Middle frontal gyrus (tissue), 1 donor: ENCODE results near the gene RANBP9.

Experiments used
- DNase-seq: peaks from one replicate; pipeline ENCODE4 v3.0.0-alpha.2; 2015; ENCODE audit warnings: low spot score; ENCODE audit errors: extremely low spot score

The RANBP9 gene

DNA sequence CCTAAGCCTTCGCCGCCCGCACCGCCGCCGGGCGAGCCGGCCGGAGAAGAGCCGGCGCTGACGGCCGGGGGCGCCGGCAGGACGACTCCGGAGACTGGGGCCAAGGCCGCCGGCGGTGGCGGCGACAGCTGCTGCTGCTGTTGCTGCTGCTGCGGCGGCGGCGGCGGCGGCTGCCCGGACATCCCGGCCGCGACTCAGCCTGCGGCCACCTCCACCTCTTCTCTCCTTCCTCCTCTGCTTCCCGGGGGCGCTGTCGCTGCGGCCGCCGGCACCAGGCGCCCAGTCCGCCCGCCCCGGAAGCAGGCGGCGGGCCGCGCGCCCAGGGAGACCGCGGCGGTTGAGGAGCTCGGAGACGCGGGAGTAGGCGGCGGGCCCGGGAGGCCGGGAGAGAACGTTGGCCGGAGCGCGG lies 307 bp downstream of the RANBP9 start:
- DNase-seq: no peak

- DNase-seq: no peak
These were observed 897 bp downstream of the RANBP9 start for GRCh38 chr6:13710552-13711323.

GRCh38 chr6:13709689-13710551 lies 1.7 kb downstream of the RANBP9 start:
- no peak for DNase-seq

GRCh38 chr6:13708736-13709135 lies 2.9 kb downstream of the RANBP9 start:
- DNase-seq: no peak

DNA sequence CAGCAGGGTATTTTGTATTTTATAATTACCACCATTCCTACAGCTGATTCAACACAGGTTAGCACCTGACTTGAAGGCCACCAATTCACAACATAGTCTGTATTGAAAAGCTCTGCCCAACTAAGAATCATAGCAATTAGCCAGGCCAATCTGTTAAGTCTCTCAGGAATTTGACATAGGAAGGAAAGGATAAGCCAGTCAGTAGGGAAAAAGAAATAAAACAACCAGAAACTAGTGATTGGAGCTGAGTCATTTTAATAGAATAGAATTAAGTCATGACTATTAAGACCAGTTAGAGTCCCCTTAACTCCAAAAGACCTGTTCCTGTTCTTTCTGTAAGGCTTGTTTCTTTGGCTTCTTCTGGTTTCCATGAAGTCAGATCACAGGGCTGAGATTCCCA lies 8.1 kb downstream of the RANBP9 start:
- no peak for DNase-seq

DNA sequence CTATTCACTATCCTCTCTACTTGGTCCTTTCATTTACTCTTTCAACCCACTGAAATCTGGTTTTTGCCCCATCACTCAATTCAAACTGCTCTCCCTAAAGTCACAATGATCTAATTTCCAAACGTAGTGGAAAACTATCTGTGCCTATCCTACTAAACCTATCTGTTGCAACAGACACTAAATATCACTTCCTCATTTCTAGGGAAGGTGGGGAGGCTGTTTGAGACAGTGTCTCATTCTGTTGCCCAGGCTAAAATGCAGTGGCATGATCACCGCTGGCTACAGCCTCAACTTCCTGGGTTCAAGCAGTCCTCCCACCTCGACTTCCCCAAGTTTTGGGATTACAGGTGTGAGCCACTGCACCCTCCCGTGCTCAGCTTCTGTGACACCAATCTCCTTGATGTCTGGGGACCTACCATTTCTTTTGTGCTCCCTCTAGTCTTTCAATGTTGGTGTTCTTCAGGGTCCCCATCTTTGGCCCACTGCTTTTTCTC lies 8.8 kb downstream of the RANBP9 start:
- DNase-seq: no peak

DNA sequence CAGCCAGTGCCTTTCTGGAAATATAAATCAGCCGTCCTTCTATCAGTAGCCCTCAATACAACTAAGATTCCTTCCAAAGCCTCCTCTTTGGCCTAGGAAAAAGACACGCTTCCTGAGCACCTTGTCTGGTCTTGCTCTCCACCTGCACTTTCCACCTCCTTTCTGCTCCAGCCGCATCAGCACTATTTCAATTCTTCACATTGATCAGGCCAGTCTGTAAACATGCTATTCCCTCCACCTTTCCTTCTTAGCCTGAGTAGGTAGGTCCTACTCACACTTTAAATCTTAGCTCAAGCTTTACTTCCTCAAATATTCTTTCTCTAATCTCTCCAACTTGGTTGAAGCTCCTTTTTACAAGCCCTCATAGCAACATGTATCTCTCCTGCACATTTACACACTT lies 11.4 kb downstream of the RANBP9 start:
- DNase-seq: no peak

DNA sequence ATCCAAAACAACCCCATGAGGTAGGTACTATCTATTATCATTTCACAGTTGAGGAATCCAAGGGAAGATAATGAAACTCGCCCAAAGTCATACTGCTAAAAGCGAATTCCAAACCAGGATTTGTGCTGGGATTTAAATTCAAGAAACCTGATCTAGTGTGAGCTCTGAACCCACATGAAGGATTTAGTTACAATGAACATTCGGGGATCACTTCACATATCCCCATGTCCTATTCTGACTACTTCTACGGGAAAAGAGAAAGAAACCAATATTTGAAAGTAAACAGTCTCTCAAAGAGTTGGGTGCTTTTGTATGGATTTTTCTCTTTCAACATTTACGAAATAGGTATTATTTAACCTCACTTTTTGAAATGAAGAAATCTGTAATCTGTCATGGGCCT lies 12.9 kb downstream of the RANBP9 start:
- DNase-seq: no peak

- DNase-seq: no peak
These were observed 13.8 kb downstream of the RANBP9 start for GRCh38 chr6:13697857-13698256.

GRCh38 chr6:13696226-13696625 lies 15.4 kb downstream of the RANBP9 start:
- DNase-seq: no peak

DNA sequence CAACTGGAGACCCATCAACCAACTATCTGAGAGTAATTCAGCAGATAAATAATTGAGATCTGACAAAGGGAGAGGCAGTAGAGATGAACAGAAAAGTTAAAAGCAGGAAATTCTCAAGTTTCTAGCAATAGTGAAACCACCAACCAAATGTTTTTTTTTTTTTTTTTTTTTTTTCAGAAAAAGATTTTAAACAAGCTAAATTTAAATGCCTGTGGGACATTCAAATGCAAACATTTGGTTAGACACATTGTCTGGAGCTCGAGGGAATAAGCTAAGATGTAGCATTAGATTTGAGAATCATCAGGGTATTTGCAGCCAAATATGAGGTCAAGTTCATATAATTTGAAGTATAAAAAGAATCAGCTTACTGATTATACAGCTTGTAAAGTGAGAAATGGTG lies 16.4 kb downstream of the RANBP9 start:
- no peak for DNase-seq

DNA sequence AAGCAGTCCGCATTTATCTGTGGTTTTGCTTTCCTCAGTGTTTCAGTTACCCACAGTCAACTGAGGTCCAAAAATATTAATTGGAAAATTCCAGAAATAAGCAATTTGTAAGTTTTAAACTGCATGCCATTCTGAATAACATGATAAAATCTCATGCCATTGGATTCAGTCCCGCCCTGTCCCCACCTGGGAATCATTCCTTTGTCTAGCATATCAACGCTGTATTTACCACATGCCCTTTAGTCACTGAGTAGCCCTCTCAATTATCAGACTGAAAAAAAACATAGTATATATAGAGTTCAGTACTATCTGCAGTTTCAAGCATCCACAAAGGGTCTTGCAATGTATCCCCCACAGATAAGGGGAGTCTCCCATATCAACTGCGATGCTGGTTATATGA lies 17.1 kb downstream of the RANBP9 start:
- DNase-seq: no peak

DNA sequence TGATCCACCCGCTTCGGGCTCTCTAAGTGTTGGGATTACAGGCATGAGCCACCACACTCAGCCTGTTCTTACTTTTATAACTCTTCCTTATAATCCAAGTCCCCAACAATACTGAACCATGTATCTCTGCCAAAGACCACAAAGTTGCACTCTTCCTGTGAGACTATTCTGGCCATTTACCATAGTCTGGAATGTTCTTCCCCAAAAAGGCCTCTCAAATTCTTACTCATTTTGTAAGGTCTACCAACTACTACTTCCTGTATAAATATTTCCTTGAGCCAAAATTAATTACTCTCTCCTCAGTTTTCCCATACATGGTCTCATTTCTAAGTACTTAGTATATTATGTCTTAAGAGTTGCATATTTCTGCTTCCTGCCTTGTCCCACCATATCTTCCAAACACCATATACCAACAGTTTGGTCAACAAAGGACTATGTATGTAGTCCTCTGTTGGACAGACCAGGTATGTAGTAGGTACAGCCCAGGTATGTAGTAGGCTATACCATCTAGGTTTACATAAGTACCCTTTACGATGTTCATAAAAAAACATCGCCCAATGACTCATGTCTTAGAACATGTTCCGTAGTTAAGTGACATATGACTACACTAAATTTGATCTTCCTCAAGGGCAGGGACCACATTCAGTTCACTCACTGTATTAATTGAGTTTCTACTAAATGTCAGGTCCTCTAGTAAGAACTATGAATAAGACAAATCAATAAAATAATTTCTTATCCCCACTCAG lies 22.0 kb downstream of the RANBP9 start:
- no peak for DNase-seq

GRCh38 chr6:13688692-13689196 lies 22.9 kb downstream of the RANBP9 start:
- DNase-seq: no peak

DNA sequence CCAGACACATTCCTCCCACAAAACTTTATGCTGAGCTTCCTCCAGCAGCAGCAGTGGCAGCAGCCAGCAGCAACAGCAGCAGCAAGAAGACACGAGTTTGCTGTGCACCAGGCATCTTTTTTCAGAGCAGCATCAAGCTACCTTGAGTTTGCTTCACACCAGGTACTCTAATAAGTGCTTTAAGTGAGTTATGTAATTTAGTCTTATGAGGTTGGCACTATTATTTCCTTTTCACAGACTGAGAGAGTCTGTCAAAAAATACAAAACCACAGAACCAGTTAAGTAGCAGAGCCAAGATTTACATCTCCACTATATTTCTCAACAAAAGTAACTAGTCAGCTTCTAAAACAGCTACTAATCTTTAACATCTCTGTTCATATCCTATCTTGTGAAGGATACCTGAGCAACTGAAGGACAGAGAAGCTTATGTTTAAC lies 23.7 kb downstream of the RANBP9 start:
- no peak for DNase-seq

- DNase-seq: no peak
These were observed 26.8 kb downstream of the RANBP9 start for GRCh38 chr6:13684855-13685254.

GRCh38 chr6:13683038-13683437 lies 28.6 kb downstream of the RANBP9 start:
- no peak for DNase-seq

DNA sequence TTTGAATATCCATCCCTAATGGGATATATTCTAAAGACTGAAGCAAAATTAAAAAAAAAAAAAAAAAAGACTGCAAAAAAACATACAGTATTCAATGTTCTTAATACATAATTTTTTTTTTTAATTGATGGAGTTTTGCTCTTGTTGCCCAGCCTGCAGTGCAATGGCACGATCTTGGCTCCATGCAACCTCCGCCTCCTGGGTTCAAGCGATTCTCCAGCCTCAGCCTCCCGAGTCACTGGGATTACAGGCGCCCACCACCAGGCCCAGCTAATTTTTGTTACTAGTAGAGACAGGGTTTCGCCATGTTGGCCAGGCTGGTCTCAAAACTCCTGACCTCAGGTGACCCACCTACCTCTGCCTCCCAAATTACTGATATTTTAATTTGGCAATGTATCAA lies 29.3 kb downstream of the RANBP9 start:
- no peak for DNase-seq

- DNase-seq: no peak
These were observed 30.2 kb downstream of the RANBP9 start for GRCh38 chr6:13681305-13682061.

DNA sequence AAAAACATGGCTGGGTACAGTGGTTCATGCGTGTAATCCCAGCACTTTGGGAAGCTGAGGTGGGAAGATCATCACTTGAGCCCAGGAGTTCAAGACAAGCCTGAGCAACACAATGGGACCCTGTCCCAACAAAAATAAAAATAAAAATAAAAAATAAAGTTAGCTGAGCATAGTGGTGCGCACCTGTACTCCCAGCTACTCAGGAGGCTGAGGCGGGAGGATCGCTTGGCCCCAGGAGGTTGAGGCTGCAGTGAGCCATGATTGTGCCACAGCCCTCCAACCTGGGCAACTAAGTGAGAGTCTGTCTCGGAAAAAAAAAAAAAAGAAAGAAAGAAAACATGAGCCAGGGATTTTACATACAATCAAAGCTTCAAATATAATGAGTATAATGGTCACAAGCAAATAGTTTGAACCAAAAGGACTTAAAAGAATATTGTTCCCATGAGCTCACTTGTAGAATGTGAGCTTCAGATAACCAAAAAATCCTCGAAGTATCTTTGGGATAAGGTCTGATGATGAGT lies 31.1 kb downstream of the RANBP9 start:
- no peak for DNase-seq

DNA sequence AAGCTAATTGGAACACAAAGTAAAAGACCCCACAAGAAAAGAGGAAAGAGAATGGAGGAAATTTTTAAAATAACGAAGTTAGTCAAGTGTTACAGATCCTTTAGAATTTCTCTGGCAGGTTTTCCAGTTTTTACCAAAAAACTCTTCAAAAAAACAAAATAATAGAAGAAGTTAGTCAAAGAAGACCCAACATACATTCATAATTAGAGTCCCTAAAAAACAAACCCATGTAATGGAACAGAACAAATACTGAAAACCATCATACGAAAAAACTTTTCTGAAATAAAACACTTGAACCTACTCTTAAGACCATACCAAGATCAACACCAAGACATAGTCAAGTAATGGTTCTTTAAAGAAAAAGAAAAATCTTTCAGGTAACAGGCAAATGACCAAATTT lies 31.6 kb downstream of the RANBP9 start:
- no peak for DNase-seq
